Measurements from ENCODE around the gene CENPS. TPM values are rescaled to one million over a fixed set of nuclear protein-coding genes. Genes with fewer than 3 reads are reported as not detected.

Gene CENPS
- total RNA-seq, 1 experiment from 2014 or later, result 17.8 TPM

DNA sequence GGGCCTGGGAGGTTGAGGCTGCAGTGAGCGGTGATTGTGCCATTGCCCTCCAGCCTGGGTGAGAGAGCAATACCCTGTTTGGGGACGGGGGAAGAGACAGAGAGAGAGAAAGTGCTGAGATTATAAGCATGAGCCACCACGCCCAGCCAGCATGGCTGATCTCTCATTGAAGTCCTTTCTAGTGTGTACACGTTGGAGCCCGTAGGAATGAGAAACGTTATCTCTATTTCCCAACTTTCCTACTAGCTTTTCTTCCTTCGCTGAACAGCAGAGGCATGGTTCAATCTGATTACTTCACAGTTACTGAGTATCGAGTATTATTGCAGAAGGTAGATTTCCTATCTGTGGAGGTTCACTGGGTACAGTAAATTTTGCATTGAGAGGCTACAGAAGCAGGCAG lies 49.1 kb downstream of the CENPS start:
- Histone ChIP-seq H3K79me1 (ENCODE audit: insufficient read depth, low read depth, low read length, poor library complexity, severe bottlenecking) (peaks cover 6% of the 10 kb centered on the region), H2BK12ac (ENCODE audit: insufficient read length, low read depth, low read length) (no peak overlapping the region), H3K27ac (ENCODE audit: insufficient read length, low read depth, low read length) (no peak overlapping the region), H3K4me2 (ENCODE audit: insufficient read depth, insufficient read length, low read length) (no peak overlapping the region), H3K9ac (ENCODE audit: extremely low read depth, insufficient read length, low read length) (no peak overlapping the region), H3K9me3 (ENCODE audit: control insufficient read depth, low read depth, low read length) (no peaks in the 10 kb centered on the region), H2BK20ac (ENCODE audit: low read depth, low read length, poor library complexity, severe bottlenecking) (no peak overlapping the region), H3K14ac (ENCODE audit: insufficient read depth, low read length) (no peak overlapping the region), H4K5ac (ENCODE audit: insufficient read length, low read depth, low read length) (no peak overlapping the region), H2BK120ac (ENCODE audit: low read depth, low read length, poor library complexity, severe bottlenecking) (no peak overlapping the region), H3K23ac (ENCODE audit: insufficient read length, low read depth, low read length) (no peak overlapping the region), H4K91ac (ENCODE audit: insufficient read length, low read depth, low read length) (no peak overlapping the region), H4K20me1 (ENCODE audit: control insufficient read depth, insufficient read depth, insufficient read length) (no peaks in the 10 kb centered on the region), H2AK5ac (ENCODE audit: insufficient read length, low read length) (no peak overlapping the region), H3K18ac (ENCODE audit: insufficient read length, low read depth, low read length) (no peak overlapping the region), H2AFZ (ENCODE audit: low read length) (no peak overlapping the region), H2BK5ac (ENCODE audit: insufficient read length, low read length) (no peak overlapping the region), H3K27me3 (ENCODE audit: insufficient read depth, low read length) (no peaks in the 10 kb centered on the region), H3K4me1 (ENCODE audit: insufficient read depth, low read length) (no peaks in the 10 kb centered on the region; the same call in 1 of the 2 replicates), H4K8ac (replicated peaks; ENCODE audit: insufficient read length, low read depth, low read length) (no peak overlapping the region), H2BK15ac (ENCODE audit: low read depth, low read length) (no peak overlapping the region), H3K56ac (ENCODE audit: insufficient read length, low read depth, low read length) (no peak overlapping the region), H3K23me2 (ENCODE audit: insufficient read length, low read depth, low read length, poor library complexity, severe bottlenecking) (peaks cover 6% of the 10 kb centered on the region), H3K79me2 (ENCODE audit: insufficient read depth, low read length) (peaks cover 6% of the 10 kb centered on the region; the same call in 1 of the 2 replicates), H3K4ac (ENCODE audit: low read depth, low read length) (no peak overlapping the region), H3T11ph (ENCODE audit: low read length) (no peak overlapping the region)
- Mint-ChIP-seq H3K36me3 (ENCODE audit: insufficient read depth in 1 of 3, low read depth in 3 of 3) (peaks cover 0 to 5% (median 0%) of the 10 kb centered on the region in 3 experiments; a peak in 3 of 7 replicates), H3K4me1 (peaks cover 12% of the 10 kb centered on the region in 2 experiments), H3K27me3 (ENCODE audit: low read depth) (no peaks in the 10 kb centered on the region), H3K9me3 (no peaks in the 10 kb centered on the region), H3K4me3 (no peak overlapping the region), H3K27ac (0 out of 7 replicates have a peak overlapping the region, but pooled peaks of 1 of the 3 experiments have one; percentile 47)
- WGBS (ENCODE audit: extremely low coverage, insufficient read length, low lambda C conversion rate), result no CpG with 5 or more reads among the region's 8 CpGs
- no peak for DNase-seq
- TF ChIP-seq, protein P1, sequence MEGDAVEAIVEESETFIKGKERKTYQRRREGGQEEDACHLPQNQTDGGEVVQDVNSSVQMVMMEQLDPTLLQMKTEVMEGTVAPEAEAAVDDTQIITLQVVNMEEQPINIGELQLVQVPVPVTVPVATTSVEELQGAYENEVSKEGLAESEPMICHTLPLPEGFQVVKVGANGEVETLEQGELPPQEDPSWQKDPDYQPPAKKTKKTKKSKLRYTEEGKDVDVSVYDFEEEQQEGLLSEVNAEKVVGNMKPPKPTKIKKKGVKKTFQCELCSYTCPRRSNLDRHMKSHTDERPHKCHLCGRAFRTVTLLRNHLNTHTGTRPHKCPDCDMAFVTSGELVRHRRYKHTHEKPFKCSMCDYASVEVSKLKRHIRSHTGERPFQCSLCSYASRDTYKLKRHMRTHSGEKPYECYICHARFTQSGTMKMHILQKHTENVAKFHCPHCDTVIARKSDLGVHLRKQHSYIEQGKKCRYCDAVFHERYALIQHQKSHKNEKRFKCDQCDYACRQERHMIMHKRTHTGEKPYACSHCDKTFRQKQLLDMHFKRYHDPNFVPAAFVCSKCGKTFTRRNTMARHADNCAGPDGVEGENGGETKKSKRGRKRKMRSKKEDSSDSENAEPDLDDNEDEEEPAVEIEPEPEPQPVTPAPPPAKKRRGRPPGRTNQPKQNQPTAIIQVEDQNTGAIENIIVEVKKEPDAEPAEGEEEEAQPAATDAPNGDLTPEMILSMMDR (conservative IDR thresholded peaks at IDR 0.05), result no peak
